Measurements from ENCODE around the gene SH2D1B.

DNA sequence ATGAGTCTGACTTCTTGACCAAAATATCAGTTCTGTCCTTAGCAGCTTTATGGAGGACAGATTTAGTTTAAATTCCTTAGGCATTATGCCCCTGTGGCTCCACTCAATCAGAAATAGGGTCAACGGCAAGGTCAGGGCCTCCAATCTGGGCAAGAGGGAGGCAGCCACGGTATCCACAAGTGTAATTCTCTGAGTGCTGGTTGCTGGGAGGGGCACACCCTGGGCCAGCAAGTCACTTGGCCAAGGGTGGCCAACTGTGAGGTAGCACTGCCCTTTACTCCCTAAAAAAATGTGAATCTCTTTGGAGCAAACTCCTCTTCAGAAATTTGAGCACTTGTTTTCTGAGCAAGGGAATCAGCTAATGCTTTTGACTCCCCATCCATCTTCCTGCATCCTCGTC lies 48.1 kb downstream of the SH2D1B start:
- TF ChIP-seq, protein P1, sequence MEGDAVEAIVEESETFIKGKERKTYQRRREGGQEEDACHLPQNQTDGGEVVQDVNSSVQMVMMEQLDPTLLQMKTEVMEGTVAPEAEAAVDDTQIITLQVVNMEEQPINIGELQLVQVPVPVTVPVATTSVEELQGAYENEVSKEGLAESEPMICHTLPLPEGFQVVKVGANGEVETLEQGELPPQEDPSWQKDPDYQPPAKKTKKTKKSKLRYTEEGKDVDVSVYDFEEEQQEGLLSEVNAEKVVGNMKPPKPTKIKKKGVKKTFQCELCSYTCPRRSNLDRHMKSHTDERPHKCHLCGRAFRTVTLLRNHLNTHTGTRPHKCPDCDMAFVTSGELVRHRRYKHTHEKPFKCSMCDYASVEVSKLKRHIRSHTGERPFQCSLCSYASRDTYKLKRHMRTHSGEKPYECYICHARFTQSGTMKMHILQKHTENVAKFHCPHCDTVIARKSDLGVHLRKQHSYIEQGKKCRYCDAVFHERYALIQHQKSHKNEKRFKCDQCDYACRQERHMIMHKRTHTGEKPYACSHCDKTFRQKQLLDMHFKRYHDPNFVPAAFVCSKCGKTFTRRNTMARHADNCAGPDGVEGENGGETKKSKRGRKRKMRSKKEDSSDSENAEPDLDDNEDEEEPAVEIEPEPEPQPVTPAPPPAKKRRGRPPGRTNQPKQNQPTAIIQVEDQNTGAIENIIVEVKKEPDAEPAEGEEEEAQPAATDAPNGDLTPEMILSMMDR (IDR thresholded peaks at IDR 0.05; ENCODE audit: insufficient read depth, low read depth, low read length) = no peak
- no peak for TF ChIP-seq EZH2 (IDR thresholded peaks at IDR 0.05; ENCODE audit: insufficient read depth, low read length)

Measured in astrocyte (in vitro differentiated cells and primary cell).